HFFc6 (cell line): ENCODE data around the gene ILDR2. TPM values are rescaled to one million over a fixed set of nuclear protein-coding genes. Genes with fewer than 3 reads are reported as not detected.

Experiments used
- DNase-seq: peaks from one replicate; pipeline ENCODE4 v3.0.0-alpha.2; 2018
- H3K27ac Mint-ChIP-seq: 2 replicates; pipeline ENCODE4 v1.8.0; 2020; ENCODE audit warnings: mild to moderate bottlenecking, mixed read lengths
- H3K27me3 Mint-ChIP-seq: 2 replicates; pipeline ENCODE4 v1.8.0; 2021; ENCODE audit warnings: mild to moderate bottlenecking, moderate library complexity, mixed read lengths; ENCODE audit not compliant: insufficient read depth
- H3K36me3 Mint-ChIP-seq: 2 replicates; pipeline ENCODE4 v1.8.0; 2021; ENCODE audit warnings: low read depth, mixed read lengths
- H3K4me1 Mint-ChIP-seq: 2 replicates; pipeline ENCODE4 v1.8.0; 2020; ENCODE audit warnings: low read depth, mixed read lengths
- H3K4me3 Mint-ChIP-seq: 2 replicates; pipeline ENCODE4 v1.8.0; 2020; ENCODE audit warnings: mild to moderate bottlenecking, moderate library complexity, mixed read lengths
- H3K9me3 Mint-ChIP-seq: 2 replicates; pipeline ENCODE4 v1.8.0; 2020; ENCODE audit warnings: mild to moderate bottlenecking, mixed read lengths
- CTCF ChIP-seq: fragments of 200-600 bp; sonication (generic); IDR thresholded peaks from 2 replicates; pipeline ENCODE4 v1.5.0; 2021; ENCODE audit warnings: antibody characterized with exemption, mild to moderate bottlenecking
- total RNA-seq, 6 experiments: library from RNA; stranded (reverse); fragmentation: NEBNext Ultra II Directional; extraction: Animal tissue kit (Norgen Biotek cat#: 25700); gene quantifications; 2 replicates in 1 of 6; 3 replicates in 5 of 6; pipeline ENCODE4 v1.2.3, GENCODE V29; 2021

ILDR2 gene
- total RNA-seq, 6 experiments from 2014 or later: not detected

GRCh38 chr1:166947398-166948043 is 27.8 kb downstream of the ILDR2 start:
- Mint-ChIP-seq H3K4me1 (peaks cover 51% of the 10 kb centered on the region), H3K27ac (no peak overlapping the region), H3K36me3 (no peaks in the 10 kb centered on the region), H3K4me3 (peak overlapping the region; percentile 51), H3K27me3 (peaks cover 9% of the 10 kb centered on the region), H3K9me3 (no peaks in the 10 kb centered on the region)
- no peak for TF ChIP-seq CTCF
- DNase-seq: peak; percentile 33

DNA sequence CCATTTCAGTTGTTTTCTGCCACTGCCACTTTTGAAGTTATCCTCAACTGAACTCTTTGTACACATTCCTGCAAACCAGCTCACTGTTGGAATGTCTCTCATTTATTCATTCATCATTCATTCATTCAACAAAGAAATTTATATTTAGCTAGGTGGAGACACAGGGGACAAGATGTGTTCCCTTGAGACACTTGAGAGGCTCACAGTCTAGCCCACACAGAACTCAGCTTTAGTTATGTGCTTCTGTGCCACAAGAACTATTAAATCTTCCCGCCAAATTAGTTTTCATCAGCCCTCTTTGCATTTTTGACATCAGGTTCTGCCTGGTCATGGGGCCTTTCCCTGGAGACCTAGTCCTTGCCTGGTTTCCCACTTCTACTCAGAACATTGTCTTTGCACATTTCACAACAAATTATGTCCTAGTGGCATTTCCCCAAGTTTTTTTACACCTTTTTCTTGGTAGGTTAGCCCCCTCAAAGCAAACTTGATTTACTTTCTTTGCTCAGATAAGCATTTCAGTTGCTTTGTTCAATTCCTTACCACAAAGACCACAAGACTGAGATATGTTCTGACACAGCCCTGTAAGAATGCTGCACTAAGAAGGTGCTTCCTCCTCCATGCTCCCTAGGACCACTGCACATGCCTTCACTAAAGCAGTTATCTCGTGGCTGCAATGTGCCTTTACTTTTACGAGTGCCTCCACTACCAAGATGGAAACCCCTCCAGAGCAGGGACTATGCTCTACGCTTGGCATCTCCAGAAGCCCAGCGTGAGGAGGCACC is 31.0 kb downstream of the ILDR2 start:
- Mint-ChIP-seq H3K9me3 (no peaks in the 10 kb centered on the region), H3K27me3 (peaks cover 2% of the 10 kb centered on the region; the same call in 1 of the 2 replicates), H3K27ac (no peak overlapping the region), H3K4me1 (peaks cover 41% of the 10 kb centered on the region), H3K36me3 (no peaks in the 10 kb centered on the region), H3K4me3 (peak overlapping the region; percentile 13; the same call in 1 of the 2 replicates)
- DNase-seq: peak; percentile 26
- TF ChIP-seq CTCF: no peak

DNA sequence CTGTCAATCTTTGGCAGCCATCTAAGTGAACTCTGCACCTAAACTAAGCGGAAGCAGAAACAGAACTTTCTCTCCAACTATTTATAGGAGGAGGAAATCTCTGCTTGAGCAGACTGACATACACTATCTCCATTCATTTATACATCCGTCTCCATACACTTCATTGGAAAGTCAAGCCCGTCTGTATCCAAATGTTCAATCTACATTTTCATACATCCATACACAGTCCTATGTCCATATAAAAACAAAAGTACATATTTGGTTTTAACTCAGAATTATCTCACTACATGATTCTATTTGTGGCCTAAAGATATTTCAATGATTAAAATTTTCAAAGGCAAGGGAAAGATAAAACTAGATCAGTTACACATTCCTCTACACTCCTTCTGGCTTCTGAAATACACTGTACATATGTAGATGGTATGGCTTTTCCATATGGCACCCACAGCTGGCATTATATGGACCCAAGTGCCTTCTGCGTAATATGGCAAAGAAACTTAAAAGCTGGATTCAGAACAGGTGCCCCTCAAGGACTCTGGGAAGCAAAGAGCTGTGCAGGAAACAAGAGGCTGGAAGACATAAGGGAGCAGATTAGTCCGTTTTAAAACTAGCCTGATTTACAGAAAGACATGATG is 35.5 kb downstream of the ILDR2 start:
- TF ChIP-seq CTCF: no peak
- Mint-ChIP-seq H3K27ac (no peak overlapping the region), H3K27me3 (peaks cover 5% of the 10 kb centered on the region; the same call in 1 of the 2 replicates), H3K4me1 (peaks cover 14% of the 10 kb centered on the region), H3K36me3 (no peaks in the 10 kb centered on the region), H3K4me3 (no peak overlapping the region), H3K9me3 (no peaks in the 10 kb centered on the region)
- DNase-seq: no peak

GRCh38 chr1:166937962-166938361 is 37.4 kb downstream of the ILDR2 start:
- H3K27me3 Mint-ChIP-seq: peaks cover 15% of the 10 kb centered on the region

GRCh38 chr1:166937329-166937728 is 38.0 kb downstream of the ILDR2 start:
- Mint-ChIP-seq H3K36me3 (no peaks in the 10 kb centered on the region), H3K27me3 (peaks cover 17% of the 10 kb centered on the region), H3K4me3 (no peak overlapping the region), H3K4me1 (no peaks in the 10 kb centered on the region), H3K27ac (no peak overlapping the region), H3K9me3 (no peaks in the 10 kb centered on the region)
- no peak for TF ChIP-seq CTCF
- DNase-seq: no peak

More at GRCh38 chr1:166937962-166938361, 37.4 kb downstream of the ILDR2 start:
- no peak for DNase-seq
- no peaks in the 10 kb centered on the region for H3K36me3 Mint-ChIP-seq
- no peaks in the 10 kb centered on the region for H3K4me1 Mint-ChIP-seq
- H3K9me3 Mint-ChIP-seq: no peaks in the 10 kb centered on the region
- H3K27ac Mint-ChIP-seq: no peak overlapping the region
- TF ChIP-seq CTCF: no peak
- H3K4me3 Mint-ChIP-seq: no peak overlapping the region
